Measurements from ENCODE around the gene PPP2R5A. TPM values are rescaled to one million over a fixed set of nuclear protein-coding genes. Genes with fewer than 3 reads are reported as not detected.

Gene PPP2R5A
- total and polyA plus RNA-seq, 2 experiments from 2014 or later = 51.7 to 67.4 TPM

DNA sequence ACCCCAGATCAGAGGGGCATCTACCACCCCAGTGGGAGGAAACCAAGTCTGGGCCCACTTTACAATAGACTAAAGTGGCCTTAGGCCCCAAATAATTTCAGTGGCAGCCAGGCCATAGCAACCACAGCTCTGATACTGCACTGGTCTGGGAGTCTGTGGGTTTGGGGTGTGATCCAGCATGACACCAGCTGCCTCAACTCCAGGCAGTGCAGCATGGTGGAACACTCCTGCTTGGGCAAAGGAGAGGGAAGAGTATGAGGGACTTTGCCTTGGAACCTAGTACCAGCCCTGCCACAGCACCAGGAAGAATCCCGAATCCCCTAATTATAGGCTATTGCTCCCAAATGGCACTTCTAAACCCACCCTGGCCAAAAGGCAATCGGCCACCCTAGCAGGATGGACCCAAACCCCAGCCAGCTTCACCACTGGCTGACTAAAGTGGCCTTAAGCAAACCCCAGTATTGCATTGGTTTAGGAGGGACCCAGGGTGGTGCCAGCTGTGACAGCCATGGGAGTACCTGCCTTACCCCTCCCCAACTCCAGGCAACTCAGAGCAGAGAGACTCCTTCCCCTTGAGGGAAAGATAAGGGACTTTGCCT, 82.4 kb downstream of the PPP2R5A start:
- no peak for DNase-seq (ENCODE audit: low read depth in 1 of 2, low spot score in 1 of 2)
- Histone ChIP-seq H3K27me3 (no peaks in the 10 kb centered on the region), H3K4me3 (no peak overlapping the region), H3K9me3 (ENCODE audit: low read depth) (no peaks in the 10 kb centered on the region), H3K27ac (no peak overlapping the region), H3K36me3 (peaks cover 7% of the 10 kb centered on the region), H3K4me1 (ENCODE audit: low read depth) (peaks cover 9% of the 10 kb centered on the region)
- TF ChIP-seq, protein P1, sequence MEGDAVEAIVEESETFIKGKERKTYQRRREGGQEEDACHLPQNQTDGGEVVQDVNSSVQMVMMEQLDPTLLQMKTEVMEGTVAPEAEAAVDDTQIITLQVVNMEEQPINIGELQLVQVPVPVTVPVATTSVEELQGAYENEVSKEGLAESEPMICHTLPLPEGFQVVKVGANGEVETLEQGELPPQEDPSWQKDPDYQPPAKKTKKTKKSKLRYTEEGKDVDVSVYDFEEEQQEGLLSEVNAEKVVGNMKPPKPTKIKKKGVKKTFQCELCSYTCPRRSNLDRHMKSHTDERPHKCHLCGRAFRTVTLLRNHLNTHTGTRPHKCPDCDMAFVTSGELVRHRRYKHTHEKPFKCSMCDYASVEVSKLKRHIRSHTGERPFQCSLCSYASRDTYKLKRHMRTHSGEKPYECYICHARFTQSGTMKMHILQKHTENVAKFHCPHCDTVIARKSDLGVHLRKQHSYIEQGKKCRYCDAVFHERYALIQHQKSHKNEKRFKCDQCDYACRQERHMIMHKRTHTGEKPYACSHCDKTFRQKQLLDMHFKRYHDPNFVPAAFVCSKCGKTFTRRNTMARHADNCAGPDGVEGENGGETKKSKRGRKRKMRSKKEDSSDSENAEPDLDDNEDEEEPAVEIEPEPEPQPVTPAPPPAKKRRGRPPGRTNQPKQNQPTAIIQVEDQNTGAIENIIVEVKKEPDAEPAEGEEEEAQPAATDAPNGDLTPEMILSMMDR (IDR thresholded peaks at IDR 0.05; ENCODE audit: low read depth, low read length) = no peak

- Histone ChIP-seq H3K4me3 (no peak overlapping the region), H3K27me3 (no peaks in the 10 kb centered on the region), H3K36me3 (peaks cover 6% of the 10 kb centered on the region), H3K9me3 (ENCODE audit: low read depth) (no peaks in the 10 kb centered on the region), H3K4me1 (ENCODE audit: low read depth) (peaks cover 9% of the 10 kb centered on the region), H3K27ac (no peak overlapping the region)
- TF ChIP-seq, protein P1 (IDR thresholded peaks at IDR 0.05; ENCODE audit: low read depth, low read length) = peak; percentile 93
- DNase-seq (ENCODE audit: low read depth in 1 of 2, low spot score in 1 of 2) = peak; percentile 77 to 83
Observed at GRCh38 chr1:212368073-212368484, 82.9 kb downstream of the PPP2R5A start.

DNA sequence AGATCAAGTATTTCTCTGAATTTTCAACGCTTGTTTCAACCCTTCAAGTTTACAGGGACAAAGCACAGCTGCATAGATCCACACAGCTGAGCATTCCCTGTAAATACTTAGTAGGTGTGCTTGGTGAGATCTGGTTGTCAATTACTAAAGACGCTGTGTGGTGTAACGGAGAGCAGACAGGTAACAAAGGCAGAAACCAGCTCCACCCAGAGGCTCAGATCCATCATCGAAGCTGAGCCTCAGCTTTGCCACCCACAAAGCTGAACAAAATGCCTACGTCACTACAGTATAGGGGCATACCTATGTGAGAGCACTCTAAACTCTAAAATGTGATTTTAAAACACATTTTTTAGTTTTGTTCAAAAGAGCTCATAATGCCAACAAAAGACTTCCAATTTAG, 90.8 kb downstream of the PPP2R5A start:
- H3K36me3 ChIP-seq = no peaks in the 10 kb centered on the region
- H3K4me3 ChIP-seq = no peak overlapping the region
- no peaks in the 10 kb centered on the region for H3K4me1 ChIP-seq (ENCODE audit: low read depth)
- TF ChIP-seq, protein P1 (IDR thresholded peaks at IDR 0.05; ENCODE audit: low read depth, low read length) = no peak
- no peak for DNase-seq (ENCODE audit: low read depth in 1 of 2, low spot score in 1 of 2)
- no peaks in the 10 kb centered on the region for H3K27me3 ChIP-seq
- no peaks in the 10 kb centered on the region for H3K9me3 ChIP-seq (ENCODE audit: low read depth)
- H3K27ac ChIP-seq = no peak overlapping the region

- H3K27ac ChIP-seq = no peak overlapping the region
- H3K9me3 ChIP-seq (ENCODE audit: low read depth) = no peaks in the 10 kb centered on the region
- H3K27me3 ChIP-seq = no peaks in the 10 kb centered on the region
- no peaks in the 10 kb centered on the region for H3K4me1 ChIP-seq (ENCODE audit: low read depth)
- H3K36me3 ChIP-seq = no peaks in the 10 kb centered on the region
- TF ChIP-seq, protein P1 (IDR thresholded peaks at IDR 0.05; ENCODE audit: low read depth, low read length) = no peak
- H3K4me3 ChIP-seq = no peak overlapping the region
- DNase-seq (ENCODE audit: low read depth in 1 of 2, low spot score in 1 of 2) = no peak
Observed at GRCh38 chr1:212377644-212378043, 92.4 kb downstream of the PPP2R5A start.

GRCh38 chr1:212379366-212379765, 94.2 kb downstream of the PPP2R5A start:
- no peak for DNase-seq (ENCODE audit: low read depth in 1 of 2, low spot score in 1 of 2)
- TF ChIP-seq, protein P1 (IDR thresholded peaks at IDR 0.05; ENCODE audit: low read depth, low read length) = no peak
- Histone ChIP-seq H3K4me1 (ENCODE audit: low read depth) (no peaks in the 10 kb centered on the region), H3K27me3 (no peaks in the 10 kb centered on the region), H3K36me3 (no peaks in the 10 kb centered on the region), H3K4me3 (no peak overlapping the region), H3K27ac (no peak overlapping the region), H3K9me3 (ENCODE audit: low read depth) (no peaks in the 10 kb centered on the region)

All from cardiac muscle cell (in vitro differentiated cells and primary cell).